BLaER1 (cell line): Measurements from ENCODE around the gene ZNF507.
"Not testable (repeated sequence)": the region's sequence is repeated elsewhere in the genome, so short reads cannot be mapped to it uniquely, and the experiment has no call there.

ENCODE experiments used
- H3K27ac ChIP-seq: shearing (Covaris generic); formaldehyde crosslinking; 2 replicates; pipeline ENCODE4 v1.8.1; 2022
- H3K27me3 ChIP-seq: shearing (Covaris generic); formaldehyde crosslinking; 2 replicates; pipeline ENCODE4 v1.8.1; 2022
- H3K36me3 ChIP-seq: shearing (Covaris generic); formaldehyde crosslinking; 2 replicates; pipeline ENCODE4 v1.8.1; 2022
- H3K4me1 ChIP-seq: shearing (Covaris generic); formaldehyde crosslinking; 2 replicates; pipeline ENCODE4 v1.8.1; 2022
- H3K4me2 ChIP-seq: shearing (Covaris generic); formaldehyde crosslinking; 2 replicates; pipeline ENCODE4 v1.8.1; 2022
- H3K4me3 ChIP-seq: shearing (Covaris generic); formaldehyde crosslinking; 2 replicates; pipeline ENCODE4 v1.8.1; 2022
- H3K9ac ChIP-seq: shearing (Covaris generic); formaldehyde crosslinking; 2 replicates; pipeline ENCODE4 v1.8.1; 2022
- H3K9me3 ChIP-seq: shearing (Covaris generic); formaldehyde crosslinking; 2 replicates; pipeline ENCODE4 v1.8.1; 2022
- H4K20me1 ChIP-seq: shearing (Covaris generic); formaldehyde crosslinking; 2 replicates; pipeline ENCODE4 v1.8.1; 2022
- Cebpa-rat ChIP-seq: shearing (Covaris generic); IDR thresholded peaks from 2 replicates; pipeline ENCODE4 v1.8.1; 2022

ZNF507 gene

DNA sequence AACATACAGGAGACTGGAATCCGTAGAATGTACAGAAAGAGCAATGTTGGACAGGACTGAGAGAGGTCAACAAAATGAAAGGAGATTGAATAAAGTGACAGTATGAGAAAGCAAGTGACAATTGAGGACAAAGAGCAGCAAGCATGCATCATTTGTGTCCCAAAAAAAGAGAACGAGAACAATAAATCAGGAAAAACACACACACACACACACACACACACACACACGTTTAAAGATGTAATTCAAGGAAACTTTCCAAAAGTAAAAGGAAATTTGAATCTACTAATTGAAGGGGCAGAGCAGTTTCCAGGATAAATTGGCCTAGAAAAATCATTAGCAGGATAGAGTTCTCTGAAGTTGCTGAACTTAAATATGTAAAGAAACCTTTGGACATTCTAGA is 77.0 kb downstream of the ZNF507 start:
- H3K36me3 ChIP-seq, result peaks cover 56% of the 10 kb centered on the region
- H3K27ac ChIP-seq, result no peak overlapping the region
- no peaks in the 10 kb centered on the region for H4K20me1 ChIP-seq
- no peaks in the 10 kb centered on the region for H3K9me3 ChIP-seq
- H3K4me3 ChIP-seq, result no peak overlapping the region
- H3K4me2 ChIP-seq, result peak overlapping the region; percentile 20
- peaks cover 10% of the 10 kb centered on the region for H3K4me1 ChIP-seq
- no peak for TF ChIP-seq Cebpa-rat
- H3K9ac ChIP-seq, result no peak overlapping the region
- no peaks in the 10 kb centered on the region for H3K27me3 ChIP-seq

DNA sequence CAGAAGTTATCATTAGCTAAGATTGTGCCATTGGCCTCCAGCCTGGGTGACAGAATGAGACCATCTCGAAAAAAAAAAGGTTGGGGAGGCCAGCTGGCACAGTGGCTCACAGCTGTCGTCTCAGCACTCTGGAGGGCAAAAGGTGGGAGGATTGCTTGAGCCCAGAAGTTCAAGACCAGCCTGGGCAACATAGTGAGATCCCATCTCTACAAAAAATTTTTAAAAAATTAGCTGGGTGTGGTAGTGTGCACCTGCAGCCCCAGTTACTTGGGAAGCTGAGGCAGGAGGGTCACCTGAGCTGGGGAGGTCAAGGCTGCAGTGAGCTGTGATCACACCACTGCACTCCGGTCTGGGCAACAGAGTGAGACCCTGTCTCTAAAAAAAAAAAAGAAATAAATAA is 78.5 kb downstream of the ZNF507 start:
- not testable (repeated sequence) for H4K20me1 ChIP-seq, H3K27me3 ChIP-seq, H3K9me3 ChIP-seq, H3K27ac ChIP-seq, H3K4me2 ChIP-seq, H3K9ac ChIP-seq, H3K4me3 ChIP-seq
- H3K4me1 ChIP-seq, result peaks cover 10% of the 10 kb centered on the region
- peaks cover 60% of the 10 kb centered on the region for H3K36me3 ChIP-seq

- Histone ChIP-seq H3K9me3 (no peaks in the 10 kb centered on the region), H3K4me1 (no peaks in the 10 kb centered on the region), H3K27ac (no peak overlapping the region), H3K9ac (no peak overlapping the region), H3K27me3 (no peaks in the 10 kb centered on the region), H3K36me3 (peaks cover 46% of the 10 kb centered on the region), H3K4me3 (no peak overlapping the region), H4K20me1 (no peaks in the 10 kb centered on the region), H3K4me2 (no peak overlapping the region)
- TF ChIP-seq Cebpa-rat, result no peak
These were observed 82.1 kb downstream of the ZNF507 start for GRCh38 chr19:32427536-32427935.

- Histone ChIP-seq H3K4me2 (no peak overlapping the region), H3K27me3 (no peaks in the 10 kb centered on the region), H3K4me1 (no peaks in the 10 kb centered on the region), H3K9me3 (no peaks in the 10 kb centered on the region), H3K27ac (no peak overlapping the region), H3K4me3 (no peak overlapping the region), H3K9ac (no peak overlapping the region), H3K36me3 (peaks cover 57% of the 10 kb centered on the region), H4K20me1 (no peaks in the 10 kb centered on the region)
- TF ChIP-seq Cebpa-rat, result no peak
These were observed 91.3 kb downstream of the ZNF507 start for GRCh38 chr19:32436692-32437091.

- Histone ChIP-seq H3K4me1 (no peaks in the 10 kb centered on the region), H3K27me3 (no peaks in the 10 kb centered on the region), H3K4me2 (no peak overlapping the region), H3K4me3 (no peak overlapping the region), H3K36me3 (peaks cover 61% of the 10 kb centered on the region), H3K9me3 (no peaks in the 10 kb centered on the region), H4K20me1 (no peaks in the 10 kb centered on the region), H3K27ac (no peak overlapping the region), H3K9ac (no peak overlapping the region)
- no peak for TF ChIP-seq Cebpa-rat
These were observed 91.7 kb downstream of the ZNF507 start for GRCh38 chr19:32437096-32437495.
